PC-3 (cell line): ENCODE measurements around the gene CASS4. TPM values are rescaled to one million over a fixed set of nuclear protein-coding genes. Genes with fewer than 3 reads are reported as not detected.

Experiments
- ATAC-seq: fragments of 200-7000 bp; cut with Tn5 transposase; 2 replicates; pipeline ENCODE4 v1.9.1; 2020; ENCODE audit warnings: mild to moderate bottlenecking, moderate library complexity
- BruUV-seq: library from RNA; stranded (reverse); fragments of 400-500 nt; replicated peaks from 2 replicates; lab custom pipeline; 2021; lab: Mats Ljungman, UMichigan
- CTCF ChIA-PET: fragments of 300-600 bp; sonication (Branson Sonifier 250); formaldehyde crosslinking; loops from one replicate; lab custom pipeline; 2022; ENCODE audit warnings: antibody characterized with exemption; lab: Charles Lee
- POLR2A ChIA-PET: fragments of 300-600 bp; sonication (Branson Sonifier 250); formaldehyde crosslinking; loops from one replicate; lab custom pipeline; 2022; ENCODE audit warnings: antibody characterized with exemption; ENCODE audit not compliant: unreplicated experiment; lab: Charles Lee
- DNase-seq: peaks from one replicate; pipeline ENCODE4 v3.0.0-alpha.2; 2015
- H2AFZ ChIP-seq: fragments of 300-600 bp; sonication (generic); 2 replicates; pipeline ENCODE4 v1.6.0; 2016; ENCODE audit warnings: antibody characterized with exemption, low read length
- H3F3A ChIP-seq: fragments of 300-600 bp; sonication (generic); one replicate; pipeline ENCODE4 v1.6.0; 2017; ENCODE audit warnings: antibody characterized with exemption, low read length, control low read depth, mild to moderate bottlenecking; ENCODE audit not compliant: unreplicated experiment
- H3K27ac ChIP-seq: fragments of 300-600 bp; sonication (generic); 2 replicates; pipeline ENCODE4 v1.5.1; 2016; ENCODE audit warnings: mild to moderate bottlenecking, low read length
- H3K27me3 ChIP-seq: fragments of 300-600 bp; sonication (generic); 2 replicates; pipeline ENCODE4 v1.6.1; 2016; ENCODE audit warnings: low read length, mixed read lengths
- H3K36me3 ChIP-seq: fragments of 300-600 bp; sonication (generic); 2 replicates; pipeline ENCODE4 v1.6.1; 2016; ENCODE audit warnings: low read depth, mixed run types, low read length, mixed read lengths
- H3K4me1 ChIP-seq: fragments of 300-600 bp; sonication (generic); 2 replicates; pipeline ENCODE4 v1.5.1; 2016; ENCODE audit warnings: low read length; ENCODE audit not compliant: insufficient read depth
- H3K4me2 ChIP-seq: fragments of 300-600 bp; sonication (generic); 2 replicates; pipeline ENCODE4 v1.6.0; 2016; ENCODE audit warnings: low read length
- H3K4me3 ChIP-seq: fragments of 300-600 bp; sonication (generic); 2 replicates; pipeline ENCODE4 v1.5.1; 2016; ENCODE audit warnings: mild to moderate bottlenecking, low read length, mixed read lengths
- H3K79me2 ChIP-seq: fragments of 300-600 bp; sonication (generic); 2 replicates; pipeline ENCODE4 v1.6.1; 2017; ENCODE audit warnings: low read length, mixed read lengths
- H3K9ac ChIP-seq: fragments of 300-600 bp; sonication (generic); 2 replicates; pipeline ENCODE4 v1.6.0; 2016; ENCODE audit warnings: mild to moderate bottlenecking, low read length
- H3K9me2 ChIP-seq: fragments of 300-600 bp; sonication (generic); replicated peaks from 2 replicates; pipeline ENCODE4 v1.6.1; 2016; ENCODE audit warnings: mixed run types, low read length, mixed read lengths
- H3K9me3 ChIP-seq: fragments of 300-600 bp; sonication (generic); 2 replicates; pipeline ENCODE4 v1.6.1; 2016; ENCODE audit warnings: low read length, mixed read lengths
- H4K20me1 ChIP-seq: fragments of 300-600 bp; sonication (generic); 2 replicates; pipeline ENCODE4 v1.6.1; 2016; ENCODE audit warnings: low read length, mixed read lengths
- EZH2 ChIP-seq: fragments of 300-600 bp; sonication (generic); IDR thresholded peaks from one replicate; pipeline ENCODE4 v1.6.1; 2017; ENCODE audit warnings: antibody characterized with exemption, mild to moderate bottlenecking, low read length; ENCODE audit not compliant: unreplicated experiment
- EZH2phosphoT487 ChIP-seq: fragments of 300-600 bp; sonication (generic); IDR thresholded peaks from 2 replicates; pipeline ENCODE4 v1.6.1; 2018; ENCODE audit warnings: mild to moderate bottlenecking, antibody characterized with exemption, low read length, borderline replicate concordance
- intact Hi-C: fragments of 100-400 bp; cut with micrococcal nuclease; formaldehyde crosslinking; loops from 2 replicates; pipeline ENCODE4 v1.9.0; 2023
- total RNA-seq: library from RNA; depleted of rRNA; stranded (reverse); fragments of >200 nt; gene quantifications from 2 replicates; pipeline ENCODE4 v1.2.3, GENCODE V29; 2014
- TF ChIP-seq, protein P1 (sequence below): fragments of 300-600 bp; sonication (generic); conservative IDR thresholded peaks from 2 replicates; pipeline ENCODE4 v1.5.1; 2017; ENCODE audit warnings: antibody characterized with exemption, low read depth, mild to moderate bottlenecking, low read length

CASS4 gene
- total RNA-seq, 1 experiment from 2014 or later, result 0.04 TPM

DNA sequence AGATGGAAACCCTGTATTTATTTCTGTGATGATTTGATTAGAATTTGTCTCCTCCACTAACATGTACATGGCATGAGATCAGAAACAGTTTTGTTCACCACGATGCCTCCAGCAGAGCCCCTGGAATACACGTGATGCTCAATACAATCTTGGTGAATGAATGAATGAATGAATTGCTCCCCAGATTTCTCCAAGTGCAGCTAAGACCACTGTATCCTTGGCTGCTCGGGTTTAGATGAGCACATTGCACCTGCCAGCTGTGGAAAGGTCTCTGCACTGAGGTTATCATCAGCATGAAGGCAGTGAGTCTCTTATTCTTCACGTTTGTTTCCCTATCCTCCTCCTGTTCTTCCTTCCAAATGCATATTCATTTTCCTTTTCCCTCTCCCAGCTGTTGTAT is 17.9 kb downstream of the CASS4 start:
- Histone ChIP-seq H3K4me2 (no peak overlapping the region), H3K4me1 (no peaks in the 10 kb centered on the region), H3K27ac (no peak overlapping the region), H3K36me3 (no peaks in the 10 kb centered on the region), H3K4me3 (no peak overlapping the region), H3K27me3 (no peaks in the 10 kb centered on the region), H3F3A (no peaks in the 10 kb centered on the region), H3K9ac (no peak overlapping the region), H4K20me1 (no peaks in the 10 kb centered on the region), H3K9me3 (no peaks in the 10 kb centered on the region), H2AFZ (peak overlapping the region; percentile 23; the same call in 1 of the 2 replicates), H3K79me2 (no peaks in the 10 kb centered on the region), H3K9me2 (no peaks in the 10 kb centered on the region)
- ATAC-seq (no peak), DNase-seq (no peak)
- no peak for TF ChIP-seq EZH2
- TF ChIP-seq EZH2phosphoT487, result no peak
- TF ChIP-seq, protein P1, sequence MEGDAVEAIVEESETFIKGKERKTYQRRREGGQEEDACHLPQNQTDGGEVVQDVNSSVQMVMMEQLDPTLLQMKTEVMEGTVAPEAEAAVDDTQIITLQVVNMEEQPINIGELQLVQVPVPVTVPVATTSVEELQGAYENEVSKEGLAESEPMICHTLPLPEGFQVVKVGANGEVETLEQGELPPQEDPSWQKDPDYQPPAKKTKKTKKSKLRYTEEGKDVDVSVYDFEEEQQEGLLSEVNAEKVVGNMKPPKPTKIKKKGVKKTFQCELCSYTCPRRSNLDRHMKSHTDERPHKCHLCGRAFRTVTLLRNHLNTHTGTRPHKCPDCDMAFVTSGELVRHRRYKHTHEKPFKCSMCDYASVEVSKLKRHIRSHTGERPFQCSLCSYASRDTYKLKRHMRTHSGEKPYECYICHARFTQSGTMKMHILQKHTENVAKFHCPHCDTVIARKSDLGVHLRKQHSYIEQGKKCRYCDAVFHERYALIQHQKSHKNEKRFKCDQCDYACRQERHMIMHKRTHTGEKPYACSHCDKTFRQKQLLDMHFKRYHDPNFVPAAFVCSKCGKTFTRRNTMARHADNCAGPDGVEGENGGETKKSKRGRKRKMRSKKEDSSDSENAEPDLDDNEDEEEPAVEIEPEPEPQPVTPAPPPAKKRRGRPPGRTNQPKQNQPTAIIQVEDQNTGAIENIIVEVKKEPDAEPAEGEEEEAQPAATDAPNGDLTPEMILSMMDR, result no peak
- intact Hi-C loops, result no loop called here
- CTCF ChIA-PET, result no interaction called here
- BruUV-seq, result no TSS peak
- POLR2A ChIA-PET, result no interaction called here

- H3K9ac ChIP-seq, result no peak overlapping the region
- H3K79me2 ChIP-seq, result no peaks in the 10 kb centered on the region
- ATAC-seq, result no peak
- H3K4me1 ChIP-seq, result no peaks in the 10 kb centered on the region
- no peaks in the 10 kb centered on the region for H3F3A ChIP-seq
- intact Hi-C loops, result no loop called here
- no peak overlapping the region for H3K4me3 ChIP-seq
- no peak for DNase-seq
- no peaks in the 10 kb centered on the region for H4K20me1 ChIP-seq
- no peak overlapping the region for H3K4me2 ChIP-seq
- TF ChIP-seq, protein P1, result no peak
- no peak for TF ChIP-seq EZH2
- no peak overlapping the region for H3K27ac ChIP-seq
- ChIA-PET CTCF (no interaction called here), POLR2A (no interaction called here)
- H3K9me3 ChIP-seq, result no peaks in the 10 kb centered on the region
- no peaks in the 10 kb centered on the region for H3K27me3 ChIP-seq
- no TSS peak for BruUV-seq
- H3K36me3 ChIP-seq, result no peaks in the 10 kb centered on the region
- no peak overlapping the region for H2AFZ ChIP-seq
- H3K9me2 ChIP-seq, result no peaks in the 10 kb centered on the region
Observed at GRCh38 chr20:56430461-56430860, 18.4 kb downstream of the CASS4 start.

- no peak for ATAC-seq
- H3K27ac ChIP-seq, result no peak overlapping the region
- H3K4me2 ChIP-seq, result no peak overlapping the region
- POLR2A ChIA-PET, result no interaction called here
- BruUV-seq, result no TSS peak
- no peaks in the 10 kb centered on the region for H3K36me3 ChIP-seq
- TF ChIP-seq EZH2phosphoT487 (no peak), EZH2 (no peak)
- TF ChIP-seq, protein P1, result no peak
- H3K9ac ChIP-seq, result no peak overlapping the region
- no peaks in the 10 kb centered on the region for H4K20me1 ChIP-seq
- intact Hi-C loops, result no loop called here
- no peaks in the 10 kb centered on the region for H3K9me3 ChIP-seq
- H2AFZ ChIP-seq, result no peak overlapping the region
- H3K4me1 ChIP-seq, result no peaks in the 10 kb centered on the region
- no peaks in the 10 kb centered on the region for H3K79me2 ChIP-seq
- CTCF ChIA-PET, result no interaction called here
- no peaks in the 10 kb centered on the region for H3F3A ChIP-seq
- no peaks in the 10 kb centered on the region for H3K27me3 ChIP-seq
- no peaks in the 10 kb centered on the region for H3K9me2 ChIP-seq
- DNase-seq, result no peak
- H3K4me3 ChIP-seq, result no peak overlapping the region
Observed at GRCh38 chr20:56430957-56431356, 18.9 kb downstream of the CASS4 start.
